ENCODE data around the gene CTRL. TPM values are rescaled to one million over a fixed set of nuclear protein-coding genes. Genes with fewer than 3 reads are reported as not detected.

The CTRL gene
- total RNA-seq, 1 donor from 2014 or later = 0.96 TPM

DNA sequence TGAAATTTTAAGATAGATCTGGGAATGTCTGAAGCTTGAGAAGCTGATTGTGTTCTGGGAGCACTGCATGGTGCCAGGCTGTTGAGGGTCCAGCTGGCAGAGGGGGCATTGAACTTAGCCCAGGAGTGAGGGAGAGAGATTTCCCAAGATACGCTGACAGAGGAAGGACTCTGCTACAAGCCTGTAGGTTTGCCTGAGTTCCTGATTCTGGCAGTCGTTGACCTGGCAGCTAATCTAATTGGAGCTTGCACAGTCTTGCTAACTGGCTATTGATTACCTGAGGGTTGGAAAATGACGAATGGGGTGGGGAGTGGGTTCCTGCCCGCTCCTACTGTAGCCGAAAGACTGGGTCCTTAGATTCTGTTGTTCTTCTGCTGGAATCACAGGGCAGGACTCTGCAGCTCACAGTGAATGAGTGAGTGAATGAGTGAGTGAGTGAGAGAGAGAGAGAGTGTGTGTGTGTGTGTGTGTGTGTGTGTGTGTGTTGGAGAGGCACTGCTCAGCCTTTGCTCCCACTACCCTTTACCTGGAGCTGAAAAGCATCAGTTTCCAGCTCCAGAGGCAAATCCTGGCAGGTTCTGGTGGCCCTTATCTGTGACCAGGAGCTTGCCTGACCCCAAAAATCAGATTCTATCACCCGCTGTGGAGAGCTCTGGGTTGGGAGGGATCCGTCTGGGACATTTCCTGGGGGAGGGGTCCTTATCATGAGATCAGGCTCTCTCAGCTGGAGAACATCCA lies 16.7 kb downstream of the CTRL start:
- H3K4me1 ChIP-seq = peaks cover 25% of the 10 kb centered on the region
- H3K27ac ChIP-seq = no peak overlapping the region
- no peak for DNase-seq
- no peak overlapping the region for H3K4me3 ChIP-seq
- ATAC-seq = no peak
- intact Hi-C loops (cut with DNase I) = no loop called here
- H3K27me3 ChIP-seq = no peaks in the 10 kb centered on the region
- no peaks in the 10 kb centered on the region for H3K9me3 ChIP-seq
- TF ChIP-seq, protein P1, sequence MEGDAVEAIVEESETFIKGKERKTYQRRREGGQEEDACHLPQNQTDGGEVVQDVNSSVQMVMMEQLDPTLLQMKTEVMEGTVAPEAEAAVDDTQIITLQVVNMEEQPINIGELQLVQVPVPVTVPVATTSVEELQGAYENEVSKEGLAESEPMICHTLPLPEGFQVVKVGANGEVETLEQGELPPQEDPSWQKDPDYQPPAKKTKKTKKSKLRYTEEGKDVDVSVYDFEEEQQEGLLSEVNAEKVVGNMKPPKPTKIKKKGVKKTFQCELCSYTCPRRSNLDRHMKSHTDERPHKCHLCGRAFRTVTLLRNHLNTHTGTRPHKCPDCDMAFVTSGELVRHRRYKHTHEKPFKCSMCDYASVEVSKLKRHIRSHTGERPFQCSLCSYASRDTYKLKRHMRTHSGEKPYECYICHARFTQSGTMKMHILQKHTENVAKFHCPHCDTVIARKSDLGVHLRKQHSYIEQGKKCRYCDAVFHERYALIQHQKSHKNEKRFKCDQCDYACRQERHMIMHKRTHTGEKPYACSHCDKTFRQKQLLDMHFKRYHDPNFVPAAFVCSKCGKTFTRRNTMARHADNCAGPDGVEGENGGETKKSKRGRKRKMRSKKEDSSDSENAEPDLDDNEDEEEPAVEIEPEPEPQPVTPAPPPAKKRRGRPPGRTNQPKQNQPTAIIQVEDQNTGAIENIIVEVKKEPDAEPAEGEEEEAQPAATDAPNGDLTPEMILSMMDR (IDR thresholded peaks at IDR 0.05) = no peak
- peaks cover 17% of the 10 kb centered on the region for H3K36me3 ChIP-seq

- TF ChIP-seq, protein P1 (IDR thresholded peaks at IDR 0.05) = no peak
- Histone ChIP-seq H3K9me3 (no peaks in the 10 kb centered on the region), H3K27ac (no peak overlapping the region), H3K36me3 (peaks cover 30% of the 10 kb centered on the region), H3K27me3 (no peaks in the 10 kb centered on the region), H3K4me1 (no peaks in the 10 kb centered on the region), H3K4me3 (no peak overlapping the region)
- ATAC-seq = no peak
- intact Hi-C loops (cut with DNase I) = no loop called here
- DNase-seq = no peak
These were observed 21.5 kb downstream of the CTRL start for GRCh38 chr16:67910158-67910557.

DNA sequence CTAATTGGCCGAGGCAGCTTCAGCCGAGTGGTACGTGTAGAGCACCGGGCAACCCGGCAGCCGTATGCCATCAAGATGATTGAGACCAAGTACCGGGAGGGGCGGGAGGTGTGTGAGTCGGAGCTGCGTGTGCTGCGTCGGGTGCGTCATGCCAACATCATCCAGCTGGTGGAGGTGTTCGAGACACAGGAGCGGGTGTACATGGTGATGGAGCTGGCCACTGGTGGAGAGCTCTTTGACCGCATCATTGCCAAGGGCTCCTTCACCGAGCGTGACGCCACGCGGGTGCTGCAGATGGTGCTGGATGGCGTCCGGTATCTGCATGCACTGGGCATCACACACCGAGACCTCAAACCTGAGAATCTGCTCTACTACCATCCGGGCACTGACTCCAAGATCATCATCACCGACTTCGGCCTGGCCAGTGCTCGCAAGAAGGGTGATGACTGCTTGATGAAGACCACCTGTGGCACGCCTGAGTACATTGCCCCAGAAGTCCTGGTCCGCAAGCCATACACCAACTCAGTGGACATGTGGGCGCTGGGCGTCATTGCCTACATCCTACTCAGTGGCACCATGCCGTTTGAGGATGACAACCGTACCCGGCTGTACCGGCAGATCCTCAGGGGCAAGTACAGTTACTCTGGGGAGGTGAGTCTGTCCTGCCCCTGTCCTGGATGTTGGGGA lies 22.5 kb downstream of the CTRL start:
- DNase-seq (no peak), ATAC-seq (peak; percentile 20)
- Histone ChIP-seq H3K4me1 (no peaks in the 10 kb centered on the region), H3K27ac (no peak overlapping the region), H3K36me3 (peaks cover 30% of the 10 kb centered on the region), H3K27me3 (no peaks in the 10 kb centered on the region), H3K9me3 (no peaks in the 10 kb centered on the region), H3K4me3 (no peak overlapping the region)
- TF ChIP-seq, protein P1 (IDR thresholded peaks at IDR 0.05) = no peak
- intact Hi-C loops (cut with DNase I) = no loop called here

- no peak overlapping the region for H3K4me3 ChIP-seq
- no peaks in the 10 kb centered on the region for H3K9me3 ChIP-seq
- TF ChIP-seq, protein P1 (IDR thresholded peaks at IDR 0.05) = no peak
- H3K27me3 ChIP-seq = no peaks in the 10 kb centered on the region
- no peaks in the 10 kb centered on the region for H3K4me1 ChIP-seq
- H3K27ac ChIP-seq = no peak overlapping the region
- intact Hi-C loops (cut with DNase I) = no loop called here
- peaks cover 39% of the 10 kb centered on the region for H3K36me3 ChIP-seq
- ATAC-seq = no peak
- DNase-seq = no peak
These were observed 24.1 kb downstream of the CTRL start for GRCh38 chr16:67907397-67908180.

- Histone ChIP-seq H3K9me3 (no peaks in the 10 kb centered on the region), H3K4me1 (peaks cover 7% of the 10 kb centered on the region), H3K4me3 (no peak overlapping the region), H3K27ac (no peak overlapping the region), H3K27me3 (no peaks in the 10 kb centered on the region), H3K36me3 (peaks cover 9% of the 10 kb centered on the region)
- ATAC-seq = no peak
- no peak for DNase-seq
- TF ChIP-seq, protein P1 (IDR thresholded peaks at IDR 0.05) = no peak
- intact Hi-C loops (cut with DNase I) = no loop called here
These were observed 28.8 kb downstream of the CTRL start for GRCh38 chr16:67902831-67903230.
